GM12878 (cell line): ENCODE results near the gene ZNF641. TPM values are rescaled to one million over a fixed set of nuclear protein-coding genes. Genes with fewer than 3 reads are reported as not detected.

Source experiments
- ATAC-seq: fragments of 200-7000 bp; cut with Tn5 transposase; 3 replicates; pipeline ENCODE4 v1.9.1; 2020; ENCODE audit warnings: mild to moderate bottlenecking, moderate library complexity
- BruUV-seq: library from RNA; stranded (reverse); fragments of 400-500 nt; replicated peaks from 2 replicates; lab custom pipeline; 2021; lab: Mats Ljungman, UMichigan
- CTCF ChIA-PET: fragments of 300-600 bp; sonication (Branson Sonifier 250); formaldehyde crosslinking; extraction: SDS; loops from one replicate; lab custom pipeline; 2021; ENCODE audit warnings: inconsistent platforms; lab: Yijun Ruan, JAX
- POLR2A ChIA-PET: fragments of 350-600 bp; formaldehyde crosslinking; extraction: SDS; loops from one replicate; lab custom pipeline; 2021; ENCODE audit warnings: inconsistent platforms; lab: Charles Lee
- RAD21 ChIA-PET: fragments of 300-600 bp; sonication (Branson Sonifier 250); formaldehyde crosslinking; loops from one replicate; lab custom pipeline; 2023; ENCODE audit warnings: antibody characterized with exemption; ENCODE audit not compliant: unreplicated experiment; lab: Charles Lee
- SMC1A ChIA-PET: fragments of 300-600 bp; sonication (Branson Sonifier 250); formaldehyde crosslinking; loops from one replicate; lab custom pipeline; 2023; ENCODE audit not compliant: unreplicated experiment, uncharacterized antibody; lab: Charles Lee
- DNase-seq: peaks from one replicate; pipeline ENCODE4 v3.0.0-alpha.2; 2011; ENCODE audit warnings: low read depth, low spot score
- FAIRE-seq: peaks from 3 replicates; lab custom pipeline; 2011; peaks lifted over from hg19 to GRCh38; lab: Jason Lieb, UNC
- H2AFZ ChIP-seq: 2 replicates; pipeline ENCODE4 v1.6.0; 2011; ENCODE audit warnings: low read depth, low read length, control low read depth; ENCODE audit not compliant: control insufficient read depth
- H3K27ac ChIP-seq: 2 replicates; pipeline ENCODE4 v1.5.1; 2011; ENCODE audit warnings: control low read depth; ENCODE audit not compliant: control insufficient read depth, insufficient read depth
- H3K27me3 ChIP-seq, 2 experiments: replicated peaks in 1 of 2; 2 replicates each; pipeline versions ENCODE4 v1.6.0 to v1.6.1; 2011; ENCODE audit warnings: low read length in 1 of 2; ENCODE audit not compliant: control insufficient read depth in 2 of 2, insufficient read depth in 2 of 2
- H3K36me3 ChIP-seq, 2 experiments: 2 replicates each; pipeline ENCODE4 v1.5.1; 2011; ENCODE audit warnings: low read length in 1 of 2; ENCODE audit not compliant: control insufficient read depth in 2 of 2, insufficient read depth in 2 of 2
- H3K4me1 ChIP-seq: 2 replicates; pipeline ENCODE4 v1.6.1; 2011; ENCODE audit warnings: mild to moderate bottlenecking, low read length, moderate library complexity, mixed read lengths; ENCODE audit not compliant: control insufficient read depth, insufficient read depth
- H3K4me2 ChIP-seq: 2 replicates; pipeline ENCODE4 v1.6.0; 2011; ENCODE audit warnings: control low read depth; ENCODE audit not compliant: control insufficient read depth, insufficient read depth
- H3K4me3 ChIP-seq: fragments of 200-600 bp; sonication (generic); 2 replicates; pipeline ENCODE4 v1.5.1; 2016
- H3K79me2 ChIP-seq: 2 replicates; pipeline ENCODE4 v1.6.0; 2011; ENCODE audit warnings: low read length; ENCODE audit not compliant: control insufficient read depth, insufficient read depth
- H3K9ac ChIP-seq: 2 replicates; pipeline ENCODE4 v1.8.0; 2011; ENCODE audit warnings: low read length, control low read depth, mixed read lengths; ENCODE audit not compliant: control insufficient read depth, insufficient read depth
- H3K9me3 ChIP-seq: replicated peaks from 3 replicates; pipeline ENCODE4 v1.5.1; 2011; ENCODE audit warnings: mild to moderate bottlenecking, low read length; ENCODE audit not compliant: control insufficient read depth, insufficient read depth
- H4K20me1 ChIP-seq: 2 replicates; pipeline ENCODE4 v1.6.0; 2011; ENCODE audit not compliant: control insufficient read depth, insufficient read depth
- ATF7 ChIP-seq: fragments of 450-650 bp; IDR thresholded peaks from 2 replicates; pipeline ENCODE4 v1.6.1; 2016; ENCODE audit warnings: low read depth, mild to moderate bottlenecking
- CHD1 ChIP-seq: IDR thresholded peaks from 2 replicates; pipeline ENCODE4 v1.6.1; 2012; ENCODE audit warnings: low read depth, low read length, improper control_type of control experiment
- CUX1 ChIP-seq: IDR thresholded peaks from 2 replicates; pipeline ENCODE4 v1.6.1; 2012; ENCODE audit warnings: improper control_type of control experiment, low read depth, low read length; ENCODE audit not compliant: insufficient replicate concordance
- MYB ChIP-seq: fragments of 150-350 bp; IDR thresholded peaks from 2 replicates; pipeline ENCODE4 v1.6.1; 2014; ENCODE audit warnings: mild to moderate bottlenecking, low read depth, low read length, borderline replicate concordance
- WGBS: methylation state at CpG from one replicate; pipeline ENCODE4 v1.1.6; 2016; ENCODE audit warnings: low lambda C conversion rate; ENCODE audit not compliant: insufficient replicate concordance, insufficient coverage; ENCODE audit errors: missing lambda C conversion rate; 5-methylcytosine and 5-hydroxymethylcytosine counted together
- in situ Hi-C: fragments of 300-500 bp; cut with MboI; formaldehyde crosslinking; loops from 9 replicates; pipeline ENCODE4 v1.14.3; 2018; ENCODE audit warnings: mixed read lengths
- intact Hi-C: fragments of 100-400 bp; cut with micrococcal nuclease; formaldehyde crosslinking; loops from one replicate; pipeline ENCODE4 v1.14.2; 2022; ENCODE audit not compliant: unreplicated experiment
- polyA plus RNA-seq, 11 experiments: library from polyadenylated mRNA; depleted of rRNA in 4 of 11; unstranded in 6 of 11; stranded (reverse) in 5 of 11; fragments of >200 nt; fragmentation: Nextera tagmentation in 4 of 11; fragmentation: Illumina TruSeq in 1 of 11; extraction: Ambion mirVana in 4 of 11; extraction: Trizol in 1 of 11; gene quantifications; 1 replicate in 1 of 11; 2 replicates in 10 of 11; pipeline versions ENCODE4 v1.2.1 to v1.2.3, GENCODE V29; 2011 to 2016; ENCODE audit warnings: inconsistent platforms in 2 of 11, missing spikeins in 2 of 11, low read depth in 1 of 11
- total RNA-seq, 4 experiments: library from RNA; depleted of rRNA in 3 of 4; stranded (reverse); fragments of >200 nt in 3 of 4; fragmentation: Illumina TruSeq in 1 of 4; extraction: Trizol in 1 of 4; gene quantifications; 2 replicates each; pipeline versions ENCODE4 v1.2.1 to v1.2.3, GENCODE V29; 2013 to 2021
- TF ChIP-seq, protein P1 (sequence below): fragments of 450-650 bp; IDR thresholded peaks from 2 replicates; pipeline ENCODE4 v1.6.1; 2017; ENCODE audit warnings: mild to moderate bottlenecking, moderate library complexity
- TF ChIP-seq, protein P2 (sequence below): IDR thresholded peaks from 2 replicates; pipeline ENCODE4 v1.6.1; 2011; ENCODE audit warnings: borderline replicate concordance, low read depth, mild to moderate bottlenecking, moderate library complexity, mixed read lengths, low read length; ENCODE audit not compliant: insufficient read depth; ENCODE audit errors: extremely low read length

ZNF641 gene
- total and polyA plus RNA-seq, 10 of the 15 experiments (the other 5 are each of a cell fraction or from before 2014, with no cell fraction given) = 1.1 to 10.3 (median 6.3) TPM

- ChIA-PET POLR2A (no interaction called here), SMC1A (no interaction called here)
- no peaks in the 10 kb centered on the region for H3K9me3 ChIP-seq
- FAIRE-seq (no peak), ATAC-seq (no peak)
- in situ Hi-C loops = no loop called here
- TF ChIP-seq MYB = no peak
- TF ChIP-seq, all 136 proteins: peak for 0
- Histone ChIP-seq H3K9ac (no peak overlapping the region), H3K4me3 (no peak overlapping the region), H3K79me2 (no peaks in the 10 kb centered on the region), H4K20me1 (no peaks in the 10 kb centered on the region), H3K4me2 (no peak overlapping the region), H3K27ac (no peak overlapping the region), H3K27me3 (no peaks in the 10 kb centered on the region; a peak in 1 of 4 replicates), H3K4me1 (no peaks in the 10 kb centered on the region), H2AFZ (no peak overlapping the region), H3K36me3 (no peaks in the 10 kb centered on the region)
- 44% methylated on average over 3 of the region's 3 CpGs for WGBS
- RAD21 ChIA-PET = no interaction called here
- CTCF ChIA-PET = no interaction called here
- intact Hi-C loops = no loop called here
- BruUV-seq = no TSS peak
- DNase-seq = no peak
Measured at GRCh38 chr12:48311313-48311712, 39.4 kb downstream of the ZNF641 start.

DNA sequence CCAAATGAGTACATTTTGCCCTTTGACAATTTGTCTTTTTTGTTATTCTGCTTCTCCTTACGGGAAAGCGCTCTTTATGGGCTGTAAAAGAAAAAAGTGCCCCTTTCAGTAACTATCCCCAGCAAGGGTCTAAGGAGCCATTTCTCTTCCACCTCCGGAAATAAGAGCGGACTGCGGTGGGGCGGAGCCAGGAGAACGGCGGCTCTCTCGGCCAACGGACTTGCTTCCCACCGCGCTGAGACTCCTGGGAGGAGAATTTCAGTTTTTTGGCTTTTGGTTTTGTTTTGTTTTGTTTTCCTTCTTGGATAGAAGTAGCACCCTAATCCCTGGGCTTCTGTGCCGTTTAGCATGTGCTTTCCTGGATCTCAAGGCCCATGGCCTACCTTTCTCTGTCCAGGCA lies 43.5 kb downstream of the ZNF641 start:
- DNase-seq = no peak
- no peak overlapping the region for H3K4me2 ChIP-seq
- intact Hi-C loops = no loop called here
- H3K27me3 ChIP-seq = no peaks in the 10 kb centered on the region; a peak in 1 of 4 replicates
- H3K4me3 ChIP-seq = no peak overlapping the region
- ChIA-PET SMC1A (no interaction called here), CTCF (no interaction called here), POLR2A (interaction anchor here (0.5 kb wide), 1 partner anchor 903 kb away, joined by 3 read pairs; no protein-coding TSS in a partner anchor), RAD21 (no interaction called here)
- no peaks in the 10 kb centered on the region for H3K79me2 ChIP-seq
- H3K4me1 ChIP-seq = no peaks in the 10 kb centered on the region
- no peak overlapping the region for H3K9ac ChIP-seq
- FAIRE-seq = no peak
- no peaks in the 10 kb centered on the region for H3K9me3 ChIP-seq
- ATAC-seq = no peak
- WGBS = 79% methylated on average over 13 of the region's 13 CpGs
- no peak overlapping the region for H3K27ac ChIP-seq
- no peaks in the 10 kb centered on the region for H3K36me3 ChIP-seq
- H2AFZ ChIP-seq = no peak overlapping the region
- BruUV-seq = no TSS peak
- no peaks in the 10 kb centered on the region for H4K20me1 ChIP-seq
- in situ Hi-C loops = no loop called here
- TF ChIP-seq, protein P1, sequence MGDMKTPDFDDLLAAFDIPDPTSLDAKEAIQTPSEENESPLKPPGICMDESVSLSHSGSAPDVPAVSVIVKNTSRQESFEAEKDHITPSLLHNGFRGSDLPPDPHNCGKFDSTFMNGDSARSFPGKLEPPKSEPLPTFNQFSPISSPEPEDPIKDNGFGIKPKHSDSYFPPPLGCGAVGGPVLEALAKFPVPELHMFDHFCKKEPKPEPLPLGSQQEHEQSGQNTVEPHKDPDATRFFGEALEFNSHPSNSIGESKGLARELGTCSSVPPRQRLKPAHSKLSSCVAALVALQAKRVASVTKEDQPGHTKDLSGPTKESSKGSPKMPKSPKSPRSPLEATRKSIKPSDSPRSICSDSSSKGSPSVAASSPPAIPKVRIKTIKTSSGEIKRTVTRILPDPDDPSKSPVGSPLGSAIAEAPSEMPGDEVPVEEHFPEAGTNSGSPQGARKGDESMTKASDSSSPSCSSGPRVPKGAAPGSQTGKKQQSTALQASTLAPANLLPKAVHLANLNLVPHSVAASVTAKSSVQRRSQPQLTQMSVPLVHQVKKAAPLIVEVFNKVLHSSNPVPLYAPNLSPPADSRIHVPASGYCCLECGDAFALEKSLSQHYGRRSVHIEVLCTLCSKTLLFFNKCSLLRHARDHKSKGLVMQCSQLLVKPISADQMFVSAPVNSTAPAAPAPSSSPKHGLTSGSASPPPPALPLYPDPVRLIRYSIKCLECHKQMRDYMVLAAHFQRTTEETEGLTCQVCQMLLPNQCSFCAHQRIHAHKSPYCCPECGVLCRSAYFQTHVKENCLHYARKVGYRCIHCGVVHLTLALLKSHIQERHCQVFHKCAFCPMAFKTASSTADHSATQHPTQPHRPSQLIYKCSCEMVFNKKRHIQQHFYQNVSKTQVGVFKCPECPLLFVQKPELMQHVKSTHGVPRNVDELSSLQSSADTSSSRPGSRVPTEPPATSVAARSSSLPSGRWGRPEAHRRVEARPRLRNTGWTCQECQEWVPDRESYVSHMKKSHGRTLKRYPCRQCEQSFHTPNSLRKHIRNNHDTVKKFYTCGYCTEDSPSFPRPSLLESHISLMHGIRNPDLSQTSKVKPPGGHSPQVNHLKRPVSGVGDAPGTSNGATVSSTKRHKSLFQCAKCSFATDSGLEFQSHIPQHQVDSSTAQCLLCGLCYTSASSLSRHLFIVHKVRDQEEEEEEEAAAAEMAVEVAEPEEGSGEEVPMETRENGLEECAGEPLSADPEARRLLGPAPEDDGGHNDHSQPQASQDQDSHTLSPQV = no peak
- TF ChIP-seq, protein P2, sequence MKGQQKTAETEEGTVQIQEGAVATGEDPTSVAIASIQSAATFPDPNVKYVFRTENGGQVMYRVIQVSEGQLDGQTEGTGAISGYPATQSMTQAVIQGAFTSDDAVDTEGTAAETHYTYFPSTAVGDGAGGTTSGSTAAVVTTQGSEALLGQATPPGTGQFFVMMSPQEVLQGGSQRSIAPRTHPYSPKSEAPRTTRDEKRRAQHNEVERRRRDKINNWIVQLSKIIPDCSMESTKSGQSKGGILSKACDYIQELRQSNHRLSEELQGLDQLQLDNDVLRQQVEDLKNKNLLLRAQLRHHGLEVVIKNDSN = no peak
- TF ChIP-seq CUX1 (no peak), CHD1 (no peak), ATF7 (no peak)
